ENCODE measurements around the gene GABRB3.

GABRB3 gene

DNA sequence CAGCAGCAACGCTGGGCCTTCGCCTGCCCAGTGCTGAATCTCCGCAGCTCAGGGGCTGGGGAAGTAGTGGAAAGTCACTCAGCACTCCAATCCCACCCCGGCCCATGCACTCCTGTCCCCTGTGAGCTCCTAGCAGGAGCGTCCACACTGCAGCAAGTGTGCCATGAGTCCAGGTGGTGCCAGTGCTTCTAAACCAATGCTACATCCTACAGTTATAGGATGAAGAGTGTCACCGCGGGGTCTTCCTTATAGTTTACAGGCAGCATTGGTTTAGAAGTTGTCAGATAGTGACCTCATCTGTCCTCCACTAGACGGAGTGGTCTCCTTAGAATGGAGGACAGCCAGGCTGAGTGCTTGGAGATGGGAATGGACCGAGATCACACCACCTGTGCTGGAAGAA is 221.4 kb downstream of the GABRB3 start:
- H3K79me2 ChIP-seq (ENCODE audit: insufficient read depth, low read length), result no peaks in the 10 kb centered on the region
- no peaks in the 10 kb centered on the region for H3K4me1 ChIP-seq (ENCODE audit: insufficient read depth, low read length, poor library complexity, severe bottlenecking)
- H3K36me3 ChIP-seq (ENCODE audit: insufficient read depth, low read length), result no peaks in the 10 kb centered on the region
- no peaks in the 10 kb centered on the region for H3F3A ChIP-seq (ENCODE audit: low read depth)
- no peak overlapping the region for H2AFZ ChIP-seq (ENCODE audit: low read length)
- no peak overlapping the region for H3K4me2 ChIP-seq (ENCODE audit: low read depth, low read length, poor library complexity, severe bottlenecking)
- H3K9me2 ChIP-seq (replicated peaks; ENCODE audit: low read depth, low read length), result no peaks in the 10 kb centered on the region
- H3K4me3 ChIP-seq (ENCODE audit: low read length, poor library complexity, severe bottlenecking), result no peak overlapping the region
- no peak for TF ChIP-seq EZH2phosphoT487 (IDR thresholded peaks at IDR 0.05; ENCODE audit: borderline replicate concordance)
- TF ChIP-seq, protein P1, sequence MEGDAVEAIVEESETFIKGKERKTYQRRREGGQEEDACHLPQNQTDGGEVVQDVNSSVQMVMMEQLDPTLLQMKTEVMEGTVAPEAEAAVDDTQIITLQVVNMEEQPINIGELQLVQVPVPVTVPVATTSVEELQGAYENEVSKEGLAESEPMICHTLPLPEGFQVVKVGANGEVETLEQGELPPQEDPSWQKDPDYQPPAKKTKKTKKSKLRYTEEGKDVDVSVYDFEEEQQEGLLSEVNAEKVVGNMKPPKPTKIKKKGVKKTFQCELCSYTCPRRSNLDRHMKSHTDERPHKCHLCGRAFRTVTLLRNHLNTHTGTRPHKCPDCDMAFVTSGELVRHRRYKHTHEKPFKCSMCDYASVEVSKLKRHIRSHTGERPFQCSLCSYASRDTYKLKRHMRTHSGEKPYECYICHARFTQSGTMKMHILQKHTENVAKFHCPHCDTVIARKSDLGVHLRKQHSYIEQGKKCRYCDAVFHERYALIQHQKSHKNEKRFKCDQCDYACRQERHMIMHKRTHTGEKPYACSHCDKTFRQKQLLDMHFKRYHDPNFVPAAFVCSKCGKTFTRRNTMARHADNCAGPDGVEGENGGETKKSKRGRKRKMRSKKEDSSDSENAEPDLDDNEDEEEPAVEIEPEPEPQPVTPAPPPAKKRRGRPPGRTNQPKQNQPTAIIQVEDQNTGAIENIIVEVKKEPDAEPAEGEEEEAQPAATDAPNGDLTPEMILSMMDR (conservative IDR thresholded peaks at IDR 0.05; ENCODE audit: low read length), result no peak
- H4K20me1 ChIP-seq (ENCODE audit: insufficient read depth, low read length, poor library complexity, severe bottlenecking), result no peaks in the 10 kb centered on the region
- H3K9ac ChIP-seq (ENCODE audit: low read depth, low read length, poor library complexity, severe bottlenecking), result no peak overlapping the region
- no peaks in the 10 kb centered on the region; the same call in 1 of the 2 replicates for H3K9me3 ChIP-seq (ENCODE audit: insufficient read depth, low read depth, low read length)
- no peaks in the 10 kb centered on the region for H3K27me3 ChIP-seq (ENCODE audit: insufficient read depth, low read length, poor library complexity, severe bottlenecking)

- H3K9me2 ChIP-seq (replicated peaks; ENCODE audit: low read depth, low read length), result no peaks in the 10 kb centered on the region
- TF ChIP-seq EZH2phosphoT487 (IDR thresholded peaks at IDR 0.05; ENCODE audit: borderline replicate concordance), result no peak
- TF ChIP-seq, protein P1 (conservative IDR thresholded peaks at IDR 0.05; ENCODE audit: low read length), result no peak
- no peak overlapping the region for H3K4me2 ChIP-seq (ENCODE audit: low read depth, low read length, poor library complexity, severe bottlenecking)
- no peak overlapping the region for H2AFZ ChIP-seq (ENCODE audit: low read length)
- no peak overlapping the region for H3K4me3 ChIP-seq (ENCODE audit: low read length, poor library complexity, severe bottlenecking)
- no peak overlapping the region for H3K9ac ChIP-seq (ENCODE audit: low read depth, low read length, poor library complexity, severe bottlenecking)
- H3K27me3 ChIP-seq (ENCODE audit: insufficient read depth, low read length, poor library complexity, severe bottlenecking), result no peaks in the 10 kb centered on the region
- no peaks in the 10 kb centered on the region for H3K36me3 ChIP-seq (ENCODE audit: insufficient read depth, low read length)
- no peaks in the 10 kb centered on the region for H3K4me1 ChIP-seq (ENCODE audit: insufficient read depth, low read length, poor library complexity, severe bottlenecking)
- no peaks in the 10 kb centered on the region for H3K79me2 ChIP-seq (ENCODE audit: insufficient read depth, low read length)
- no peaks in the 10 kb centered on the region for H4K20me1 ChIP-seq (ENCODE audit: insufficient read depth, low read length, poor library complexity, severe bottlenecking)
- no peaks in the 10 kb centered on the region for H3F3A ChIP-seq (ENCODE audit: low read depth)
- no peaks in the 10 kb centered on the region; the same call in 1 of the 2 replicates for H3K9me3 ChIP-seq (ENCODE audit: insufficient read depth, low read depth, low read length)
Measured at GRCh38 chr15:26550880-26551279, 222.0 kb downstream of the GABRB3 start.

- Histone ChIP-seq H3K36me3 (ENCODE audit: insufficient read depth, low read length) (no peaks in the 10 kb centered on the region), H3K4me3 (ENCODE audit: low read length, poor library complexity, severe bottlenecking) (no peak overlapping the region), H3K4me2 (ENCODE audit: low read depth, low read length, poor library complexity, severe bottlenecking) (no peak overlapping the region), H3F3A (ENCODE audit: low read depth) (no peaks in the 10 kb centered on the region), H2AFZ (ENCODE audit: low read length) (no peak overlapping the region), H3K9me3 (ENCODE audit: insufficient read depth, low read depth, low read length) (no peaks in the 10 kb centered on the region), H3K4me1 (ENCODE audit: insufficient read depth, low read length, poor library complexity, severe bottlenecking) (no peaks in the 10 kb centered on the region), H3K9ac (ENCODE audit: low read depth, low read length, poor library complexity, severe bottlenecking) (no peak overlapping the region), H4K20me1 (ENCODE audit: insufficient read depth, low read length, poor library complexity, severe bottlenecking) (no peaks in the 10 kb centered on the region), H3K9me2 (replicated peaks; ENCODE audit: low read depth, low read length) (no peaks in the 10 kb centered on the region), H3K79me2 (ENCODE audit: insufficient read depth, low read length) (no peaks in the 10 kb centered on the region), H3K27me3 (ENCODE audit: insufficient read depth, low read length, poor library complexity, severe bottlenecking) (no peaks in the 10 kb centered on the region)
- TF ChIP-seq, protein P1 (conservative IDR thresholded peaks at IDR 0.05; ENCODE audit: low read length), result no peak
- TF ChIP-seq EZH2phosphoT487 (IDR thresholded peaks at IDR 0.05; ENCODE audit: borderline replicate concordance), result no peak
Measured at GRCh38 chr15:26537663-26538062, 235.2 kb downstream of the GABRB3 start.
